ENCODE data around the gene PCGF5. TPM values are rescaled to one million over a fixed set of nuclear protein-coding genes. Genes with fewer than 3 reads are reported as not detected.

The PCGF5 gene
- total and polyA plus RNA-seq, 2 of the 8 experiments (the other 6 are each of a cell fraction or from before 2014, with no cell fraction given): 5.8 to 8.4 TPM

- TF ChIP-seq CHD7 (IDR thresholded peaks at IDR 0.05; ENCODE audit: insufficient replicate concordance, low read length) (no peak), RXRA (IDR thresholded peaks at IDR 0.05; ENCODE audit: insufficient read depth, low read depth, low read length) (no peak), JUND (IDR thresholded peaks at IDR 0.05; ENCODE audit: low read length) (no peak), NANOG (IDR thresholded peaks at IDR 0.05; ENCODE audit: insufficient read depth, low read depth, low read length, poor library complexity, severe bottlenecking) (no peak), SUZ12 (IDR thresholded peaks at IDR 0.05; ENCODE audit: low read length) (no peak), TEAD4 (IDR thresholded peaks at IDR 0.05; ENCODE audit: low read depth, low read length) (no peak), BRCA1 (IDR thresholded peaks at IDR 0.05; ENCODE audit: low read depth, low read length) (no peak), SAP30 (IDR thresholded peaks at IDR 0.05; ENCODE audit: insufficient read depth, insufficient replicate concordance, low read length) (no peak), KDM5A (IDR thresholded peaks at IDR 0.05; ENCODE audit: low read length) (no peak), CTBP2 (IDR thresholded peaks at IDR 0.05; ENCODE audit: borderline replicate concordance, insufficient read depth, insufficient read length, low read length) (no peak)
- TF ChIP-seq, protein P1, sequence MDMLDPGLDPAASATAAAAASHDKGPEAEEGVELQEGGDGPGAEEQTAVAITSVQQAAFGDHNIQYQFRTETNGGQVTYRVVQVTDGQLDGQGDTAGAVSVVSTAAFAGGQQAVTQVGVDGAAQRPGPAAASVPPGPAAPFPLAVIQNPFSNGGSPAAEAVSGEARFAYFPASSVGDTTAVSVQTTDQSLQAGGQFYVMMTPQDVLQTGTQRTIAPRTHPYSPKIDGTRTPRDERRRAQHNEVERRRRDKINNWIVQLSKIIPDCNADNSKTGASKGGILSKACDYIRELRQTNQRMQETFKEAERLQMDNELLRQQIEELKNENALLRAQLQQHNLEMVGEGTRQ (IDR thresholded peaks at IDR 0.05; ENCODE audit: low read length): no peak
Measured at GRCh38 chr10:91312382-91312733, 91.9 kb downstream of the PCGF5 start (continued).
